RWPE2 (cell line): ENCODE data around the gene IRAK2.
"Not testable (repeated sequence)": the region's sequence is repeated elsewhere in the genome, so short reads cannot be mapped to it uniquely, and the experiment has no call there.

Experiments used
- ATAC-seq: fragments of 200-7000 bp; cut with Tn5 transposase; 3 replicates; pipeline ENCODE4 v1.9.1; 2021; ENCODE audit warnings: low read depth
- DNase-seq: peaks from one replicate; pipeline ENCODE4 v3.0.0-alpha.2; 2020; ENCODE audit warnings: low spot score
- H3K27ac ChIP-seq: fragments of 450-650 bp; 2 replicates; pipeline ENCODE4 v1.5.1; 2017; ENCODE audit warnings: mild to moderate bottlenecking; ENCODE audit not compliant: poor library complexity, severe bottlenecking
- H3K27me3 ChIP-seq: fragments of 250-450 bp; sonication (Bioruptor Pico); 2 replicates; pipeline ENCODE4 v1.5.1; 2021; ENCODE audit warnings: mild to moderate bottlenecking, moderate library complexity; ENCODE audit not compliant: insufficient read depth, poor library complexity, severe bottlenecking
- H3K36me3 ChIP-seq: fragments of 250-450 bp; sonication (Bioruptor Pico); 2 replicates; pipeline ENCODE4 v1.5.1; 2020; ENCODE audit warnings: low read depth, mild to moderate bottlenecking, moderate library complexity
- H3K4me1 ChIP-seq: fragments of 250-450 bp; sonication (Bioruptor Pico); 2 replicates; pipeline ENCODE4 v1.5.1; 2021; ENCODE audit warnings: mild to moderate bottlenecking, moderate library complexity; ENCODE audit not compliant: insufficient read depth, poor library complexity, severe bottlenecking
- H3K4me3 ChIP-seq: fragments of 250-450 bp; sonication (Bioruptor Pico); 2 replicates; pipeline ENCODE4 v1.5.1; 2021; ENCODE audit warnings: mild to moderate bottlenecking, moderate library complexity; ENCODE audit not compliant: severe bottlenecking
- H3K9me3 ChIP-seq: fragments of 250-450 bp; sonication (Bioruptor Pico); 2 replicates; pipeline ENCODE4 v1.5.1; 2021; ENCODE audit warnings: mild to moderate bottlenecking, moderate library complexity; ENCODE audit not compliant: severe bottlenecking
- TF ChIP-seq, protein P1 (sequence below): fragments of 450-650 bp; IDR thresholded peaks from one replicate; pipeline ENCODE4 v1.5.1; 2017; ENCODE audit warnings: mild to moderate bottlenecking, moderate library complexity; ENCODE audit not compliant: poor library complexity, severe bottlenecking

IRAK2 gene

DNA sequence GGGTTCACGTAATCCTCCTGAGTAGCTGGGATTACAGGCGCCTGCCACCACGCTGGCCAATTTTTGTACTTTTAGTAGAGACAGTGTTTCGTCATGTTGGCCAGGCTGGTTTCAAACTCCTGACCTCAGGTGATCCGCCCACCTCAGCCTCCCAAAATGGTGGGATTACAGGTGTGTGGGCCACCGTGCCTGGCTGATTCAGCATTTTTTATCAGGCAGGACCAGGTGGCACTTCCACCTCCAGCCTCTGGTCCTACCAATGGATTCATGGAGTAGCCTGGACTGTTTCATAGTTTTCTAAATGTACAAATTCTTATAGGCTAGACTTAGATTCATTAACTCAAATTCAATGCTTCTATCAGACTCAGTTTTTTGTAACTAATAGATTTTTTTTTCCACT is 13.7 kb upstream of the IRAK2 start:
- H3K4me1 ChIP-seq = no peaks in the 10 kb centered on the region
- H3K27ac ChIP-seq = no peak overlapping the region
- peaks cover 60% of the 10 kb centered on the region for H3K36me3 ChIP-seq

GRCh38 chr3:10154335-10155122 is 10.2 kb upstream of the IRAK2 start:
- TF ChIP-seq, protein P1, sequence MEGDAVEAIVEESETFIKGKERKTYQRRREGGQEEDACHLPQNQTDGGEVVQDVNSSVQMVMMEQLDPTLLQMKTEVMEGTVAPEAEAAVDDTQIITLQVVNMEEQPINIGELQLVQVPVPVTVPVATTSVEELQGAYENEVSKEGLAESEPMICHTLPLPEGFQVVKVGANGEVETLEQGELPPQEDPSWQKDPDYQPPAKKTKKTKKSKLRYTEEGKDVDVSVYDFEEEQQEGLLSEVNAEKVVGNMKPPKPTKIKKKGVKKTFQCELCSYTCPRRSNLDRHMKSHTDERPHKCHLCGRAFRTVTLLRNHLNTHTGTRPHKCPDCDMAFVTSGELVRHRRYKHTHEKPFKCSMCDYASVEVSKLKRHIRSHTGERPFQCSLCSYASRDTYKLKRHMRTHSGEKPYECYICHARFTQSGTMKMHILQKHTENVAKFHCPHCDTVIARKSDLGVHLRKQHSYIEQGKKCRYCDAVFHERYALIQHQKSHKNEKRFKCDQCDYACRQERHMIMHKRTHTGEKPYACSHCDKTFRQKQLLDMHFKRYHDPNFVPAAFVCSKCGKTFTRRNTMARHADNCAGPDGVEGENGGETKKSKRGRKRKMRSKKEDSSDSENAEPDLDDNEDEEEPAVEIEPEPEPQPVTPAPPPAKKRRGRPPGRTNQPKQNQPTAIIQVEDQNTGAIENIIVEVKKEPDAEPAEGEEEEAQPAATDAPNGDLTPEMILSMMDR = no peak
- Histone ChIP-seq H3K27ac (no peak overlapping the region), H3K9me3 (no peaks in the 10 kb centered on the region), H3K36me3 (peaks cover 36% of the 10 kb centered on the region), H3K27me3 (no peaks in the 10 kb centered on the region), H3K4me1 (no peaks in the 10 kb centered on the region), H3K4me3 (no peak overlapping the region)
- ATAC-seq (no peak; the same call in 2 of the 3 replicates), DNase-seq (no peak)

More for the DNA sequence above, 13.7 kb upstream of the IRAK2 start:
- no peaks in the 10 kb centered on the region for H3K9me3 ChIP-seq
- H3K27me3 ChIP-seq = no peaks in the 10 kb centered on the region
- H3K4me3 ChIP-seq = no peak overlapping the region
- ATAC-seq (no peak), DNase-seq (no peak)
- TF ChIP-seq, protein P1 = no peak

DNA sequence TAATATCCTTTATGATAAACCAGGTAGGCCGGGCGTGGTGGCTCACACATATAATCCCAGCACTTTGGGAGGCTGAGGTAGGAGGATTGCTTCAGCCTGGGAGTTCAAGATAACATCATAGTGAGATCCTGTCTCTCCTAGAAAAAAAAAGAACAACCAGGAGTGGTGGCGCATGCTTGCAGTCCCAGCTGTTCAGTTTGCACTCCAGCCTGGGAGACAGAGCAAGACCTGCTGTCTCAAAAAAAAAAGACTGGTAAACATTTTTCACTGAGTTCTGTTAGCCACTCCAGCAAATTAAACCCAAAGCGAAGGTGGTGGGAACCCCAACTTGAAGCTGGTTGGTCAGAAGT is 9.6 kb upstream of the IRAK2 start:
- Histone ChIP-seq H3K4me3 (no peak overlapping the region), H3K27ac (no peak overlapping the region), H3K4me1 (no peaks in the 10 kb centered on the region), H3K9me3 (no peaks in the 10 kb centered on the region), H3K36me3 (peaks cover 30% of the 10 kb centered on the region), H3K27me3 (no peaks in the 10 kb centered on the region)
- no peak for DNase-seq
- TF ChIP-seq, protein P1 = no peak
- no peak for ATAC-seq

- TF ChIP-seq, protein P1 = no peak
- Histone ChIP-seq H3K4me3 (no peak overlapping the region), H3K4me1 (no peaks in the 10 kb centered on the region), H3K27ac (no peak overlapping the region), H3K9me3 (no peaks in the 10 kb centered on the region), H3K36me3 (peaks cover 25% of the 10 kb centered on the region), H3K27me3 (no peaks in the 10 kb centered on the region)
- DNase-seq = no peak
- no peak for ATAC-seq
These were observed 9.1 kb upstream of the IRAK2 start for GRCh38 chr3:10155658-10156057.

GRCh38 chr3:10157031-10157430 is 7.7 kb upstream of the IRAK2 start:
- TF ChIP-seq, protein P1 = no peak
- Histone ChIP-seq H3K4me1 (no peaks in the 10 kb centered on the region), H3K27me3 (no peaks in the 10 kb centered on the region), H3K9me3 (no peaks in the 10 kb centered on the region), H3K27ac (no peak overlapping the region), H3K36me3 (peaks cover 11% of the 10 kb centered on the region; the same call in 1 of the 2 replicates), H3K4me3 (no peak overlapping the region)
- DNase-seq (no peak), ATAC-seq (no peak)

GRCh38 chr3:10158555-10158954 is 6.2 kb upstream of the IRAK2 start:
- H3K4me3 ChIP-seq, H3K27me3 ChIP-seq, H3K27ac ChIP-seq, H3K36me3 ChIP-seq, H3K9me3 ChIP-seq, DNase-seq, ATAC-seq, H3K4me1 ChIP-seq: not testable (repeated sequence)
